Fibroblast of upper back skin (primary cell): ENCODE results near the gene APELA.
"Not testable (repeated sequence)": the region's sequence is repeated elsewhere in the genome, so short reads cannot be mapped to it uniquely, and the experiment has no call there.

Source experiments
- DNase-seq: peaks from one replicate; pipeline ENCODE4 v3.0.0-alpha.2; 2013

APELA gene

DNA sequence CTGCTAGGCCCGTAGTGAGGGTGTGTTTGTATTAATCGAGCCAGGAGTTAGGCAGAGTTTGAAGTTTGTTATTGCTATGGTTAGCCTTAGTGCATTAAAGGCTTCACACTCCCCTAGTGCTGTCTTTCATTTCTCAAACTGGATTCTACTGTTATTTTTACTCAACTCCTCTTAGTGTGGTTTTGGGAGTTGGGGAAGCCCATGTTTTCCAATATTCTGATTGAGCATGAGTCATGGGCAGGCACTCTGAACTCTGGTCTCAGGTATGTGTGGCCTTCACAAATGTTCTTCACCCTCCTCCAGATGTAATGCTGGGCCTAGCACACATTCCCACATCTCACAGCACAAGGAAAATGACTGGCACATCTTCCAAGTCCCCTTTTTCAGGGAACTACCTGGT is 50.1 kb downstream of the APELA start:
- not testable (repeated sequence) for DNase-seq

DNA sequence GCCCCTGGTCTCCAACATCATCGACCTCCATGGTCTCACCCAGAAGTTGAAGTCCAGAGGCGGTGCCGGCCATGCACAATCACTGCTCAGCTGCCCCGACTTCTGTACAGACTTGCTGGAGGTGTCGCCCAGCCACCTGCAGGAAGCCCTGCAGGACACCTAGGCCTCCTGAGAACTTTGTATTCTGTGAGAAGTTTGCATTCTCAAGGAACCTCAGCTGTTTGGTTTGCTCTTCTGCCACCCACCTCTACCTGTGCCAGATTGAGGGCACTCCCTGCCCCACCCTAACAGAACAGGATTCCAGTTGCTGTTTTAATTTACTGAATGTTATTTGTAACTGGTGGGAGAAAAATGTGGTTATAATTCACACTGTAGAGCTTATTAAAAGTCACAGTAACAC is 53.7 kb downstream of the APELA start:
- DNase-seq, result no peak

DNA sequence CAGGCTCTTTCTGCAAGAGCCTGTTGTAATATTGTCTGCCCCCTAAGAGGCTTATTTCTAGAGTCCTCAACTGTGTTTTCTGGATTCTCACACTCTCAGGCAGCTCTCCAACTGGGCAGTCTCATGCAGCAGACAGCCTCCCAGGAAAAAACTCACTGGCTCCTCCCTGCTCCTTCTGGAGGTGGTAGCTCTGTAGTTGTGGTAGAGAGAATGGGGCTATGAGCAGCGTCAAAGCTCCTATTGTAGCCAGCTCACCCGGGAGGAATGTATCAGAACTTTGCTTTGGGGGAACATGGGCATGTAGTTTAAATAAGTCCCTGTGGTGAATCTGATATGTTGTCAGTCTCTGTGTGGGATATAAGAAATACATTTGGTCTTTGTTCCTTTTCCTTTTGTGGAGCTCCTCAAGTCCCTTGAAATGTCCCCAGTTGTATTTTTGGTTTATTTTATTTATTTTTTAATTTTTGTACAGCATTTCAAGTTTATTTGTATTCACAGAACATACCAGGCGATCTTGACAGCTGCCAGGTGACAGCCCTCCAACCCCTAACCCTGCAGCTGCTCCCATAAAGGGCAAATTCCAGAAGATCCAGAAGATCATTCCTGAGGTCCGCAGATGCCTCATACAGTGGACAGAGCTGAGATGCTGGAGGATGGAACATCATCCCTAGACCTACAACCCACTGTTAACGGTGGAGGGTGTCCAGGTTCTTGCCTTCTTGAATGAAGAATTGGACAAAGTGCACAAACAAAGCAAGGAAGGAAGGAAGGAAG is 54.8 kb downstream of the APELA start:
- no peak for DNase-seq

DNA sequence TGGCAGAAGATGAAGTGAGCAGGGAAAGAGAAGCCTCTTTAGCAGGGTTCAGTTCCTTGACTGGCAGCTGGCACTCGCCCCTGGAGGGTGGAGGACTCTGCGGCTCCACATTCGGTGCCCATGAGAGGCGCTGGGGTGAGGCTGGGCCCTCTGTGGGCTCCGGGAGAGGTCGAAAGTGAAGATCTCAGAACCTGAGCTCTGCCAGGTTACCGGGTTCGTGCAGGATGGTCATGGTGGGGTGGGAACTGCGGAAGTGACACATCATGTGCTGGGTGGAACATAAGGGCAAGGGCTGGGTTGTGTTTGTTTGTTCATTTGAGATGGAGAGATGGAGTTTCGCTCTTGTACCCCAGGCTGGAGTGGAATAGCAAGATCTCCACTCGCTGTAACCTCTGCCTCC is 56.3 kb downstream of the APELA start:
- DNase-seq, result no peak

DNA sequence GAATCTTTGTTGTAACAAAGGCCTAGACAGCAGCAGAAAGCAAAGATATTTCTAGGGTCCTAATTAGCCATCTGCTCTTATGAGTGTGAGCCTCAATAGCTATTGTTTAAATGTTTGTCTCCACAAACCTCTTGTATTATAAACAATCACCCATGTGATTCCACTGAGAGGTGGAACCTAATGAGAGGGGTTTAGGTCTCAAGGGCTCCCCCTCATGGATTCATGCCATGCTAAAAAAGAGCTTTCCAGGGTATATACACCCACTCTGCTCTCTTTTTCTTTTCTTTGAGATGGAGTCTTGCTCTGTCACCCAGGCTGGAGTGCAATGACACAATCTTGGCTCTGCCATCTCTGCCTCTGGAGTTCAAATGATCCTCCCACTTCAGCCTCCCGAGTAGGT is 58.4 kb downstream of the APELA start:
- DNase-seq, result no peak

DNA sequence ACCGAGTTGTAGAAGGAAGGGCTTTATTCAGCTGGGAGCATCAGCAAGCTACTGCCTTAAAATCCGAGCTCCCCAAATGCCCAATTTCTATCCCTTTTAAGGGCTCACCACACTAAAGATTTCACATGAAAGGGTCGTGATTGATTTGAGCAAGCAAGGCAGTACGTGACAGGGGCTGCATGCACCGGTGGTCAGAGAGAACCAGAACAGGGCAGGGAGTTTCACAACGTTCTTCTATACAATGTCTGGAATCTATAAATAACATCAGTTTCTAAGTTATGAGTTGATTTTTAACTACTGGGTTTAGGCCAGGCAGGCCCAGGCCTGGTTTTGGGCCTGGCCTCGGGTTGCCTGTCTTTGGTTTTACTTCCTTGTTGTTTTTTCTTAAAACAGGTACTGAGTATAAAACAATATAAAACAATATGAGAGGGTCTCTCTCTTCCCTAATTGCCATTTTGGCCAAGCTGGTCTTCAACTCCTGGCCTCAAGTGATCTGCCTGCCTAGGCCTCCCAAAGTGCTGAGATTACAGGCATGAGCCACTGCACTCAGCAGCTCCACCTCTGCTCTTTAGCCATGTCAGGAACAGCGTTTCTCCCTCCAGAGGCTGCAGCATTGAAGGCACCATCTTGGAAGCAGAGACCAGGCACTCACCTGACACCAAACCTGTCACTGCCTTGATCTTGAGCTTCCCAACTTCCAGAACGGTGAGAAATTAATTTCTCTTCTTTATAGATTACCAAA is 59.1 kb downstream of the APELA start:
- not testable (repeated sequence) for DNase-seq

DNA sequence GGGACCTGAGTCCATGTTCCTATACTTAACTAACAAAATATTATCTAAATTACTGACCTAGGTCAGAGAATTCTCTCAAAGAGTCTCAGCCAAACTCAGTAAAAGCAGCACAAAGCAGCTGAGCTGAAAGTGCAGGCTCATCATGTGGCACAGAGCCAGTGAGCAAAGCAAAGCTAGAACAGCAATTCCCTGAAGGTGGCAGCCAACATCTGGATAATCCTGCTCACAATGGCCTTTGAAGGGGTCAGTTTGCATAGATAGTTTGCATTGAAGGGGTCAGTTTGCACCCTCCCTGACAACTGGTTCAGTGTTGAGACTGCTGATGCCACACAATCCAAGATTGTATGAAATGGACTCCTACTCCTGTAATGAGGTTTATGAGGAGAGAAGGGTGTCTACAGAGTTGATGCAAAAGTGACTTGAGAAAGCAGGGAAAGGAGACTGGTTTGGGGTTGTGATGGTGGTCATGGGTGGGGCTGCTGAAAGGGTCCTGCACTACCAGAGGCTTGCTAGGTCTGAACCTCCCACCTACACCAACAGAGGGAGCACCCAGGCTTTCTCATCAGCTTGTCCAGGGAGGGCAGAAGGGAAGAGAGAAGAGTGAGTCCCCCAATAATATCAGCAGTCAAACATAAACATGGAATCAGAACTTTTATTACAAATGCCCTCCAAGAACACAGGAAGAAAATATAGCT is 60.7 kb downstream of the APELA start:
- peak; percentile 10 for DNase-seq

DNA sequence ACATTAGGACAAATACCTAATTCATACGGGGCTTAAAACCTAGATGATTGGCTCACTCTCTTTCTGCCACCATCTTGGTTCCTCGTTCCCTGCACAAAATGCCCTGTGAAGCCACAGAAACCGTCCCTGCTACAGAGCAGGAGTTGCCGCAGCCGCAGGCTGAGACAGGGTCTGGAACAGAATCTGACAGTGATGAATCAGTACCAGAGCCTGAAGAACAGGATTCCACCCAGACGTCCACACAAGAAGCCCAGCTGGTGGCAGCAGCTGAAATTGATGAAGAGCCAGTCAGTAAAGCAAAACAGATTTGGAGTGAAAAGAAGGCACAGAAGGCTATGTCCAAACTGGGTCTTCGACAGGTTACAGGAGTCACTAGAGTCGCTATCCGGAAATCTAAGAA is 66.2 kb downstream of the APELA start:
- no peak for DNase-seq

DNA sequence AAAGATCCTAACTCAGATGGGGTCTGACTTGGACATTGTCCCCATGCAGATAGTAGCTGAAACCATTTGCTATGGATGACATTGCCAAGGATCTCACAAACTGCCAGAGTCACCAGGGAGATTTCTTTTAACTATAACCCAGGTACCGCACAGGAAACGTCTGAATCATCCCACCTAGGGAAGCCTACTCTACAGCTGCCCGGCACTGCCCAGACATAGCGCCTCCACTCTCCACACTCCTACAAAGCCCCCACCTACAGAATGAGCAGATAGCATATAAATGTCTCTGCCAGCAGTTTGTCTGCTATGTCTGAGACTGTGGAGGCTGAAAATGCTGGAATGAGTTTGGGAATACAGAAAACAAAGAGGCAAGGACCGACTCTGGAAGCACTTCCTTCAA is 68.2 kb downstream of the APELA start:
- no peak for DNase-seq

DNA sequence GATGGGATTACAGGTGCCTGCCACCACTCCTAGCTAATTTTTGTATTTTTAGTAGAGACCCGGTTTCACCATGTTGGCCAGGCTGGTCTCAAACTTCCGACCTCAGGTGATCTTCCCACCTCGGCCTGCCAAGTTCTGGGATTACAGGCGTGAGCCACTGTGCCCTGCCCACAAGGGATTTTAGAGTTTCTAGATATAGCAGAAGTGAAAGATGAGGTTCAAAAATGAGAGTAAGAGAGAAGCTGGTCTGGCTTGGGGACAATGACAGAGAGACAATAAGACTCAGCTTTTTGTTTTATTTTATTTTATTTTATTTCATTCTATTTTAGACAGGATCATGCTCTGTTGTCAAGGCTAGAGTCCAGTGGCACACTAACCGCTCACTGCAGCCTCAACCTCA is 69.8 kb downstream of the APELA start:
- DNase-seq, result no peak
